WERI-Rb-1 (cell line): ENCODE data around the gene DOK1.
A peak's percentile ranks its signal among the peaks of the same experiment; 100 is the strongest.

Source experiments
- DNase-seq: peaks from one replicate; pipeline ENCODE4 v3.0.0-alpha.2; 2020
- H3K27ac ChIP-seq: fragments of 250-450 bp; sonication (Bioruptor Pico); 2 replicates; pipeline ENCODE4 v1.5.1; 2020; ENCODE audit warnings: mild to moderate bottlenecking, moderate library complexity
- H3K27me3 ChIP-seq: fragments of 250-450 bp; sonication (Bioruptor Pico); 2 replicates; pipeline ENCODE4 v1.5.1; 2021; ENCODE audit warnings: mild to moderate bottlenecking, low read depth, moderate library complexity; ENCODE audit not compliant: insufficient read depth, severe bottlenecking
- H3K36me3 ChIP-seq: fragments of 250-450 bp; sonication (Bioruptor Pico); 2 replicates; pipeline ENCODE4 v1.5.1; 2020; ENCODE audit warnings: mild to moderate bottlenecking, moderate library complexity
- H3K4me3 ChIP-seq: 2 replicates; pipeline ENCODE4 v1.5.1; 2011; ENCODE audit warnings: low read depth, mild to moderate bottlenecking, control low read depth, low read length
- H3K9me3 ChIP-seq: fragments of 250-450 bp; sonication (Bioruptor Pico); 2 replicates; pipeline ENCODE4 v1.5.1; 2021; ENCODE audit warnings: mild to moderate bottlenecking, moderate library complexity; ENCODE audit not compliant: severe bottlenecking
- TF ChIP-seq, protein P1 (sequence below): IDR thresholded peaks from 2 replicates; pipeline ENCODE4 v1.5.1; 2011; ENCODE audit warnings: low read depth, mild to moderate bottlenecking, control low read depth, inconsistent platforms, low read length

The DOK1 gene

DNA sequence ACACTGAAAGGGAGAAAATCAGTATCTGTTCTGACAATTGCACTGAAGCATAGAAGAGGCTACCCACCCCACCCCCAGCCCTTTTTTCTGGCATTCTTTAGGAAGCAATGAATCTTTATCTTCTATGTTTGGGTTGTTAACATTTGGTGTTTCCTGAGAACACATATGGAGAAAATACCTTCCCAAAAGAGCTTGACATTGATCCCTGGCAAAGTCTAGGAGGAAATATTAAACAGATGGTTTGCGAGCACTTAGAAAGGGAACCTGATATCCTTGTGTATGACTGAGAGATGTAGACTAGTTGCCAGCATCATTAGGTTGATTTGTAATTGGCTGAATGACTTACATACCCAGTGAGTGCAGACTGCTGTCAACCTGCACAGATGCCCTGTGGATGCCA, 42.9 kb downstream of the DOK1 start:
- DNase-seq, result no peak
- TF ChIP-seq, protein P1, sequence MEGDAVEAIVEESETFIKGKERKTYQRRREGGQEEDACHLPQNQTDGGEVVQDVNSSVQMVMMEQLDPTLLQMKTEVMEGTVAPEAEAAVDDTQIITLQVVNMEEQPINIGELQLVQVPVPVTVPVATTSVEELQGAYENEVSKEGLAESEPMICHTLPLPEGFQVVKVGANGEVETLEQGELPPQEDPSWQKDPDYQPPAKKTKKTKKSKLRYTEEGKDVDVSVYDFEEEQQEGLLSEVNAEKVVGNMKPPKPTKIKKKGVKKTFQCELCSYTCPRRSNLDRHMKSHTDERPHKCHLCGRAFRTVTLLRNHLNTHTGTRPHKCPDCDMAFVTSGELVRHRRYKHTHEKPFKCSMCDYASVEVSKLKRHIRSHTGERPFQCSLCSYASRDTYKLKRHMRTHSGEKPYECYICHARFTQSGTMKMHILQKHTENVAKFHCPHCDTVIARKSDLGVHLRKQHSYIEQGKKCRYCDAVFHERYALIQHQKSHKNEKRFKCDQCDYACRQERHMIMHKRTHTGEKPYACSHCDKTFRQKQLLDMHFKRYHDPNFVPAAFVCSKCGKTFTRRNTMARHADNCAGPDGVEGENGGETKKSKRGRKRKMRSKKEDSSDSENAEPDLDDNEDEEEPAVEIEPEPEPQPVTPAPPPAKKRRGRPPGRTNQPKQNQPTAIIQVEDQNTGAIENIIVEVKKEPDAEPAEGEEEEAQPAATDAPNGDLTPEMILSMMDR, result no peak
- H3K27me3 ChIP-seq, result no peaks in the 10 kb centered on the region
- H3K36me3 ChIP-seq, result no peaks in the 10 kb centered on the region
- H3K9me3 ChIP-seq, result no peaks in the 10 kb centered on the region
- no peak overlapping the region for H3K4me3 ChIP-seq
- peak overlapping the region; percentile 25 for H3K27ac ChIP-seq

DNA sequence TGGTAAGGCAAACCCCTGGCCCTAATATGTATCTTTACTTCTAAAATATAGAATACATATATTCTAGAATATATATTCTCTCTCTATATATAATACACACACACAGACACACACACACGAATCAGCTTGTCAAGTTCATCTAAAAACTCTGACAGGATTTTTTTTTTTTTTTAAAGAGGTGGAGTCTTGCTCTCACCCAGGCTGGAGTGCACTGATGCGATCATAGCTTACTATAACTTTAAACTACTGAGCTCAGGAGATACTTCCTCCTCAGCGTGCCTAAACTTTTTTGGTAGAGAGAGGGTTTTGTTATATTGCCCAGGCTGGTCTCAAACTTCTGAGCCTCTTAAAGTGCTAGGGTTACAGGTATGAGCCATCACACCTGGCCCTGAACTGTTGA, 45.2 kb downstream of the DOK1 start:
- TF ChIP-seq, protein P1, result no peak
- H3K36me3 ChIP-seq, result no peaks in the 10 kb centered on the region
- H3K27ac ChIP-seq, result no peak overlapping the region
- no peaks in the 10 kb centered on the region for H3K9me3 ChIP-seq
- no peak for DNase-seq
- no peaks in the 10 kb centered on the region for H3K27me3 ChIP-seq
- H3K4me3 ChIP-seq, result no peak overlapping the region

DNA sequence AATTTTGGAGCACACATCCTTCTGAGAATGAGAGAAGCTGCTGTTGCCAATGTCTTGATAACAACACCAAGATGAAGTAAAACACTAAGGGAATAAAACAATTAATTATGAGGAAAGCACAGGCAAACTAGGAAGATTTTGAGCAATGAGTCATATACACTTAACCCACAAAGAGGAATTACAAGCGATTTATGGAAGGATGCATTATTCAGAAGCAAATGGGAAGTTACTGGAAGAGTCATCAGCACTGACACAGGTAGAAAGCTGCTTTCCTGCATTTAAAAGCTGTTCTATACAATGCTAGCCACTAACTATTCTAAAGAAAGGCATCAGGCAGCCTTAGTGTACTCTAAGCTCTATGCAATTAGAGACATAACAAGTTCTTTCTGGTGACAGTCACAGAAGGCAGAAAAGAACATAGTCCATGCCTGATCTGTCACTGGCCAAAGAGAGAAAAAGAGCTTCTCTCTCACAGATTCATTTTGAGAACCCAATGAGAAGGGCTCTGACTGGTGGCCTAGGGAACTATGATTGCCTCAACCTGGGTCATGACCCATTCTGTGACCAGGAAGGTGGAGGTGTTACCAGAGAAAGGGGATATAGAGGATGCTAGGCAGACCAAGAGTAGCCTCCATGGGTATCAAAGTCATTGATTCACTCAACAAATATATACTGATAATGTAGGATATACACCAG, 48.2 kb downstream of the DOK1 start:
- Histone ChIP-seq H3K4me3 (no peak overlapping the region), H3K36me3 (no peaks in the 10 kb centered on the region), H3K9me3 (no peaks in the 10 kb centered on the region), H3K27me3 (no peaks in the 10 kb centered on the region), H3K27ac (no peak overlapping the region)
- TF ChIP-seq, protein P1, result no peak
- no peak for DNase-seq

DNA sequence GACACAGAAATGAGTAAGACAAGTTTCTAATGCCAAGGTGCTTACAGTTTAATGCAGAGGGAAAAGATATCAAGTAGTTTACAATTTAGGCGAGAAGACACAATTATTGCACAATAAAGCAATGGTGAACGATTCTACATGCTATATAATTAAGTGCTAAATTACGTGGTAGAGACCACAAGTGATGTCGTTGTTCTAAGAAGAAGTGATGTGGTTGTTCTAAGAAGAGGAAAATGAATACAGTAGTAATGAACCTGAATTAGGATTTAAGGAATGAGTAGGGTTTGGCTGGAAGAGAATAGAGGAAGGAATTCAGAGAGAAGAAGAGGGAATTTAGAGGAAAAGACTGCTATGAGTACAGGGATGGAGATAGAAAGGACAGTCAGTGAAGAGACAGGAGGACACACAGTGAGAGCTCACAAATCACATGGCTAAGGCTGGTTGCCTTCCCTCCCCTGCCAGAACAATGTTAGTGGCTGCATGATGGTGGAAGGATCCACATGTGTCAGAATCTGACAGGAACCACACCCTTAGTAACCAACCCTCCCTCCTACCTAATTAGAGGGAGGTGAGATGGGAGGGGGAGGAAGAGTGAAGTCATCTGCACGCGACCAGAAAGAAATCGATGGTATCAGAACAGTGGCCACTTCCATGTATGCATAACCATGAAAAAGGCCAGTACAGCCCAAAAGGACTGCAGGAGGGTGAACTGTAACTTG, 48.9 kb downstream of the DOK1 start:
- Histone ChIP-seq H3K27ac (no peak overlapping the region), H3K9me3 (peaks cover 4% of the 10 kb centered on the region), H3K36me3 (no peaks in the 10 kb centered on the region), H3K4me3 (no peak overlapping the region), H3K27me3 (no peaks in the 10 kb centered on the region)
- TF ChIP-seq, protein P1, result no peak
- DNase-seq, result no peak

DNA sequence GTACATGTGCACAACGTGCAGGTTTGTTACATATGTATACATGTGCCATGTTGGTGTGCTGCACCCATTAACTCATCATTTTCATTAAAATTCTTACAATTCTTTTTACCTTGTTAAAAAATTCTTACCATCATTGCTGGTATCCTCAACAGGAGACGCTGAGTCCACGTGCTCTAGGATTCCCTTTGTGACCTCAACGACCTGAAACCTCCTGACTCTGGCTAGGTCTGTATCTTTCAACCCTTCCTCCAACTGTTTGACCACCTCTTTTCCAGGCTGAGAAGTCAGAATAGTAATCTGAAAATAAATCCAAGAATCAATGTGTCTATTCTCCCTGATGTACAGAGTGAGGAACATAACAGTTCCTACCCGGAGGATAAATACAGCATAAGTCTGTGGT, 52.4 kb downstream of the DOK1 start:
- no peaks in the 10 kb centered on the region for H3K27me3 ChIP-seq
- peaks cover 5% of the 10 kb centered on the region for H3K9me3 ChIP-seq
- TF ChIP-seq, protein P1, result no peak
- no peak overlapping the region for H3K4me3 ChIP-seq
- no peak overlapping the region for H3K27ac ChIP-seq
- no peak for DNase-seq
- no peaks in the 10 kb centered on the region for H3K36me3 ChIP-seq
